Tibial artery (tissue), 4 donors: ENCODE measurements around the gene XK.

Experiments
- DNase-seq, 2 donors: peaks; one replicate each; pipeline ENCODE4 v3.0.0-alpha.2; 2019
- H3K27ac ChIP-seq, 2 donors: fragments of 200-600 bp; sonication (generic) in 1 of 2; 1 replicate in 1 of 2; 2 replicates in 1 of 2; pipeline ENCODE4 v1.5.1; 2018 to 2019; ENCODE audit warnings: mild to moderate bottlenecking in 1 of 2
- H3K27me3 ChIP-seq, 2 donors: fragments of 200-600 bp; sonication (generic) in 1 of 2; one replicate each; pipeline versions ENCODE4 v1.5.1 to v1.6.0; 2016 to 2019
- H3K36me3 ChIP-seq, 3 donors: fragments of 200-600 bp; sonication (generic) in 2 of 3; one replicate each; pipeline ENCODE4 v1.5.1; 2016 to 2019; ENCODE audit warnings: mild to moderate bottlenecking in 2 of 3
- H3K4me1 ChIP-seq, 4 donors: fragments of 200-600 bp; sonication (generic) in 2 of 4; 1 replicate in 3 of 4; 2 replicates in 1 of 4; pipeline ENCODE4 v1.5.1; 2016 to 2019
- H3K4me3 ChIP-seq, 2 donors: fragments of 200-600 bp; sonication (generic) in 1 of 2; 1 replicate in 1 of 2; 2 replicates in 1 of 2; pipeline ENCODE4 v1.5.1; 2018 to 2019; ENCODE audit warnings: mild to moderate bottlenecking in 2 of 2
- H3K9me3 ChIP-seq, 3 donors: fragments of 200-600 bp; sonication (generic) in 1 of 3; one replicate each; pipeline ENCODE4 v1.5.1; 2016 to 2019
- CTCF ChIP-seq, 2 experiments: fragments of 200-600 bp in 1 of 2; fragments of 450-650 bp in 1 of 2; IDR thresholded peaks; one replicate each; pipeline ENCODE4 v1.5.1; 2017 to 2019; ENCODE audit warnings: antibody characterized with exemption in 2 of 2, mild to moderate bottlenecking in 1 of 2, moderate library complexity in 1 of 2
- intact Hi-C: fragments of 100-400 bp; cut with DNase I; formaldehyde crosslinking; loops from one replicate; pipeline ENCODE4 v1.15.0; 2023; ENCODE audit warnings: low total_unique reads

Gene XK

GRCh38 chrX:37754516-37754915 lies 68.9 kb downstream of the XK start:
- Histone ChIP-seq H3K27me3 (no peaks in the 10 kb centered on the region), H3K4me3 (no peak overlapping the region), H3K4me1 (no peaks in the 10 kb centered on the region), H3K36me3 (no peaks in the 10 kb centered on the region), H3K9me3 (no peaks in the 10 kb centered on the region), H3K27ac (no peak overlapping the region)
- no peak for DNase-seq
- intact Hi-C loops: no loop called here
- no peak for TF ChIP-seq CTCF (IDR thresholded peaks at IDR 0.05)

GRCh38 chrX:37755025-37755424 lies 69.4 kb downstream of the XK start:
- Histone ChIP-seq H3K36me3 (no peaks in the 10 kb centered on the region), H3K9me3 (no peaks in the 10 kb centered on the region), H3K4me3 (no peak overlapping the region), H3K27ac (no peak overlapping the region), H3K27me3 (no peaks in the 10 kb centered on the region), H3K4me1 (no peaks in the 10 kb centered on the region)
- no peak for DNase-seq
- intact Hi-C loops: no loop called here
- no peak for TF ChIP-seq CTCF (IDR thresholded peaks at IDR 0.05)

- no peaks in the 10 kb centered on the region for H3K4me1 ChIP-seq
- no peaks in the 10 kb centered on the region for H3K36me3 ChIP-seq
- DNase-seq: no peak
- intact Hi-C loops: no loop called here
- no peak overlapping the region for H3K27ac ChIP-seq
- H3K4me3 ChIP-seq: no peak overlapping the region
- H3K27me3 ChIP-seq: no peaks in the 10 kb centered on the region
- TF ChIP-seq CTCF (IDR thresholded peaks at IDR 0.05): no peak
- no peaks in the 10 kb centered on the region for H3K9me3 ChIP-seq
Measured at GRCh38 chrX:37757082-37757481, 71.5 kb downstream of the XK start.

- H3K4me1 ChIP-seq: no peaks in the 10 kb centered on the region
- no peaks in the 10 kb centered on the region for H3K36me3 ChIP-seq
- H3K9me3 ChIP-seq: no peaks in the 10 kb centered on the region
- intact Hi-C loops: no loop called here
- no peak overlapping the region for H3K4me3 ChIP-seq
- no peak overlapping the region for H3K27ac ChIP-seq
- DNase-seq: no peak
- H3K27me3 ChIP-seq: no peaks in the 10 kb centered on the region
- TF ChIP-seq CTCF (IDR thresholded peaks at IDR 0.05): no peak
Measured at GRCh38 chrX:37759351-37759750, 73.8 kb downstream of the XK start.

GRCh38 chrX:37759878-37760418 lies 74.4 kb downstream of the XK start:
- Histone ChIP-seq H3K27me3 (no peaks in the 10 kb centered on the region), H3K27ac (no peak overlapping the region), H3K9me3 (no peaks in the 10 kb centered on the region), H3K4me3 (no peak overlapping the region), H3K4me1 (no peaks in the 10 kb centered on the region), H3K36me3 (no peaks in the 10 kb centered on the region)
- TF ChIP-seq CTCF (IDR thresholded peaks at IDR 0.05): no peak
- DNase-seq: no peak
- intact Hi-C loops: no loop called here

- intact Hi-C loops: no loop called here
- no peak overlapping the region for H3K27ac ChIP-seq
- no peak for TF ChIP-seq CTCF (IDR thresholded peaks at IDR 0.05)
Measured at GRCh38 chrX:37763400-37763799, 77.8 kb downstream of the XK start.

More at GRCh38 chrX:37763400-37763799, 77.8 kb downstream of the XK start:
- H3K4me3 ChIP-seq: no peak overlapping the region
- no peaks in the 10 kb centered on the region for H3K4me1 ChIP-seq
- peaks cover 0 to 2% (median 0%) of the 10 kb centered on the region in 3 donors for H3K9me3 ChIP-seq
- no peaks in the 10 kb centered on the region for H3K36me3 ChIP-seq
- H3K27me3 ChIP-seq: no peaks in the 10 kb centered on the region
- DNase-seq: no peak
